DND-41 (cell line): ENCODE data around the gene TET2.

ENCODE experiments used
- CTCF ChIP-seq: IDR thresholded peaks from 2 replicates; pipeline ENCODE4 v1.5.1; 2012; ENCODE audit warnings: borderline replicate concordance, low read length, moderate library complexity, mild to moderate bottlenecking; ENCODE audit not compliant: poor library complexity, severe bottlenecking; ENCODE audit errors: extremely low read depth
- EZH2 ChIP-seq: IDR thresholded peaks from 3 replicates; pipeline ENCODE4 v1.6.1; 2012; ENCODE audit warnings: borderline replicate concordance, low read depth, mild to moderate bottlenecking, moderate library complexity, low read length, inconsistent platforms; ENCODE audit not compliant: severe bottlenecking

- TF ChIP-seq CTCF (no peak), EZH2 (no peak)
Measured at GRCh38 chr4:105171912-105172311, 25.2 kb downstream of the TET2 start.
